CD4-positive, alpha-beta T cell treated with Interleukin-4 for 4 hours (primary cell): ENCODE data around the gene TP63.
"Not testable (repeated sequence)": the region's sequence is repeated elsewhere in the genome, so short reads cannot be mapped to it uniquely, and the experiment has no call there.

ENCODE experiments used
- DNase-seq: peaks from one replicate; pipeline ENCODE4 v3.0.0-alpha.2; 2020

TP63 gene

GRCh38 chr3:189734061-189734460 is 102.9 kb downstream of the TP63 start:
- DNase-seq: no peak

- DNase-seq: no peak
Observed at GRCh38 chr3:189735913-189736312, 104.7 kb downstream of the TP63 start.

GRCh38 chr3:189737071-189737470 is 105.9 kb downstream of the TP63 start:
- DNase-seq: no peak

GRCh38 chr3:189737619-189738018 is 106.4 kb downstream of the TP63 start:
- no peak for DNase-seq

GRCh38 chr3:189739378-189739777 is 108.2 kb downstream of the TP63 start:
- no peak for DNase-seq

- DNase-seq: no peak
Observed at GRCh38 chr3:189740156-189740555, 109.0 kb downstream of the TP63 start.

- DNase-seq: no peak
Observed at GRCh38 chr3:189744235-189744634, 113.0 kb downstream of the TP63 start.

GRCh38 chr3:189745622-189746021 is 114.4 kb downstream of the TP63 start:
- no peak for DNase-seq

GRCh38 chr3:189748046-189748445 is 116.9 kb downstream of the TP63 start:
- no peak for DNase-seq

GRCh38 chr3:189750972-189751371 is 119.8 kb downstream of the TP63 start:
- not testable (repeated sequence) for DNase-seq

- no peak for DNase-seq
Observed at GRCh38 chr3:189754356-189754755, 123.2 kb downstream of the TP63 start.

- no peak for DNase-seq
Observed at GRCh38 chr3:189756582-189757078, 125.4 kb downstream of the TP63 start.

- no peak for DNase-seq
Observed at GRCh38 chr3:189758186-189758585, 127.0 kb downstream of the TP63 start.

- DNase-seq: no peak
Observed at GRCh38 chr3:189766416-189766815, 135.2 kb downstream of the TP63 start.

- DNase-seq: no peak
Observed at GRCh38 chr3:189771842-189772450, 140.8 kb downstream of the TP63 start.

GRCh38 chr3:189772584-189772983 is 141.4 kb downstream of the TP63 start:
- no peak for DNase-seq

- DNase-seq: no peak
Observed at GRCh38 chr3:189773056-189773455, 141.9 kb downstream of the TP63 start.

GRCh38 chr3:189776149-189776824 is 145.1 kb downstream of the TP63 start:
- no peak for DNase-seq

- no peak for DNase-seq
Observed at GRCh38 chr3:189778340-189778950, 147.3 kb downstream of the TP63 start.

GRCh38 chr3:189779166-189779565 is 148.0 kb downstream of the TP63 start:
- no peak for DNase-seq

- DNase-seq: no peak
Observed at GRCh38 chr3:189780546-189781270, 149.5 kb downstream of the TP63 start.

- DNase-seq: no peak
Observed at GRCh38 chr3:189781415-189781814, 150.2 kb downstream of the TP63 start.

- DNase-seq: no peak
Observed at GRCh38 chr3:189786479-189787064, 155.4 kb downstream of the TP63 start.
